ENCODE measurements around the gene RASD1. TPM values are rescaled to one million over a fixed set of nuclear protein-coding genes. Genes with fewer than 3 reads are reported as not detected.

Gene RASD1
- total RNA-seq, 1 experiment from 2014 or later: 0.30 TPM

- Histone ChIP-seq H3K27me3 (ENCODE audit: insufficient read depth, low read length) (peaks cover 12% of the 10 kb centered on the region), H3K9ac (ENCODE audit: low read length) (no peak overlapping the region), H4K20me1 (ENCODE audit: insufficient read depth) (no peaks in the 10 kb centered on the region), H3K4me3 (replicated peaks in 1 of 2; ENCODE audit: low read depth in 1 of 2, low read length in 2 of 2) (no peak overlapping the region), H3K9me2 (ENCODE audit: insufficient read depth) (no peaks in the 10 kb centered on the region), H3K36me3 (ENCODE audit: control insufficient read depth in 1 of 2, insufficient read depth in 2 of 2, low read length in 2 of 2) (no peaks in the 10 kb centered on the region), H3K4me1 (ENCODE audit: control insufficient read depth in 1 of 2, insufficient read depth in 2 of 2, low read length in 2 of 2) (peaks cover 3 to 6% of the 10 kb centered on the region in 2 experiments; a peak in 3 of 4 replicates), H3K79me2 (ENCODE audit: insufficient read depth, low read length) (no peaks in the 10 kb centered on the region), H2AFZ (ENCODE audit: low read depth, low read length, poor library complexity, severe bottlenecking) (no peak overlapping the region), H3K4me2 (ENCODE audit: low read length) (no peak overlapping the region), H3K9me3 (ENCODE audit: control insufficient read depth in 1 of 2, insufficient read depth in 1 of 2, low read depth in 1 of 2, low read length in 2 of 2) (no peaks in the 10 kb centered on the region), H3K27ac (ENCODE audit: low read depth, low read length) (no peak overlapping the region)
- no peak for TF ChIP-seq JUND (IDR thresholded peaks at IDR 0.05)
- no peak for TF ChIP-seq ZNF274 (IDR thresholded peaks at IDR 0.05; ENCODE audit: low read depth, low read length)
- BruUV-seq (replicated peaks): no TSS peak
- intact Hi-C loops (cut with micrococcal nuclease): no loop called here
- no peak for DNase-seq (ENCODE audit: low read depth, low spot score)
- RAD21 ChIA-PET (ENCODE audit: low non-redundant PET in 1 of 2, low total read pairs in 2 of 2, uncharacterized antibody in 2 of 2, unreplicated experiment in 2 of 2): no interaction called here
- POLR2A ChIA-PET: no interaction called here
- CTCF ChIA-PET: no interaction called here
- ATAC-seq: no peak
These were observed 32.4 kb downstream of the RASD1 start for GRCh38 chr17:17463821-17464220.

GRCh38 chr17:17462048-17462824 is 34.0 kb downstream of the RASD1 start:
- no peak overlapping the region for H2AFZ ChIP-seq (ENCODE audit: low read depth, low read length, poor library complexity, severe bottlenecking)
- RAD21 ChIA-PET (ENCODE audit: low non-redundant PET in 1 of 2, low total read pairs in 2 of 2, uncharacterized antibody in 2 of 2, unreplicated experiment in 2 of 2): no interaction called here
- CTCF ChIA-PET: no interaction called here
- BruUV-seq (replicated peaks): no TSS peak
- intact Hi-C loops (cut with micrococcal nuclease): no loop called here
- no peak for DNase-seq (ENCODE audit: low read depth, low spot score)
- no peak for TF ChIP-seq SIN3A (IDR thresholded peaks at IDR 0.05; ENCODE audit: low read depth)
- no peak for TF ChIP-seq ZBTB33 (IDR thresholded peaks at IDR 0.05; ENCODE audit: extremely low read depth, insufficient replicate concordance, low read length)
- TF ChIP-seq CEBPB (IDR thresholded peaks at IDR 0.05; ENCODE audit: low read depth): no peak
- ATAC-seq: no peak
- peaks cover 12% of the 10 kb centered on the region for H3K27me3 ChIP-seq (ENCODE audit: insufficient read depth, low read length)
- H3K79me2 ChIP-seq (ENCODE audit: insufficient read depth, low read length): no peaks in the 10 kb centered on the region
- no peaks in the 10 kb centered on the region for H4K20me1 ChIP-seq (ENCODE audit: insufficient read depth)
- no peaks in the 10 kb centered on the region for H3K9me3 ChIP-seq (ENCODE audit: control insufficient read depth in 1 of 2, insufficient read depth in 1 of 2, low read depth in 1 of 2, low read length in 2 of 2)
- POLR2A ChIA-PET: no interaction called here
- H3K9ac ChIP-seq (ENCODE audit: low read length): no peak overlapping the region
- no peak overlapping the region for H3K27ac ChIP-seq (ENCODE audit: low read depth, low read length)
- no peaks in the 10 kb centered on the region for H3K4me1 ChIP-seq (ENCODE audit: control insufficient read depth in 1 of 2, insufficient read depth in 2 of 2, low read length in 2 of 2)
- H3K9me2 ChIP-seq (ENCODE audit: insufficient read depth): no peaks in the 10 kb centered on the region
- H3K36me3 ChIP-seq (ENCODE audit: control insufficient read depth in 1 of 2, insufficient read depth in 2 of 2, low read length in 2 of 2): no peaks in the 10 kb centered on the region
- H3K4me3 ChIP-seq (replicated peaks in 1 of 2; ENCODE audit: low read depth in 1 of 2, low read length in 2 of 2): no peak overlapping the region
- H3K4me2 ChIP-seq (ENCODE audit: low read length): no peak overlapping the region

All from HCT116 (cell line).